RPMI7951 (cell line): ENCODE measurements around the gene MYO7A. TPM values are rescaled to one million over a fixed set of nuclear protein-coding genes. Genes with fewer than 3 reads are reported as not detected.

ENCODE experiments used
- total RNA-seq: library from RNA; depleted of rRNA; stranded (reverse); fragments of >200 nt; shearing (Covaris generic); gene quantifications from 2 replicates; pipeline ENCODE4 v1.2.3, GENCODE V29; 2014; rRNA removed

Gene MYO7A
- total RNA-seq, 1 experiment from 2014 or later: 0.36 TPM

Other genes starting within 250 kb of the MYO7A start
- not detected in 2 replicates for gene B3GNT6, start 93.8 kb upstream of the MYO7A start, total RNA-seq
- gene CAPN5, start 61.3 kb upstream of the MYO7A start, total RNA-seq: 10.7 and 12.4 TPM in 2 replicates
- gene OMP, start 25.4 kb upstream of the MYO7A start, total RNA-seq: not detected in 2 replicates
- not detected in 2 replicates for gene GDPD4, start 173.4 kb downstream of the MYO7A start, total RNA-seq